HG03575 (cell line): Measurements from ENCODE around the gene PLCL1.

ENCODE experiments used
- ATAC-seq: cut with Tn5 transposase; IDR thresholded peaks from one replicate; pipeline ENCODE4 v1.9.1; 2021; ENCODE audit not compliant: unreplicated experiment, insufficient number of reproducible peaks, low FRiP score; ENCODE audit errors: extremely low read depth

The PLCL1 gene

GRCh38 chr2:197847651-197848401 is 43.4 kb downstream of the PLCL1 start:
- no peak for ATAC-seq

DNA sequence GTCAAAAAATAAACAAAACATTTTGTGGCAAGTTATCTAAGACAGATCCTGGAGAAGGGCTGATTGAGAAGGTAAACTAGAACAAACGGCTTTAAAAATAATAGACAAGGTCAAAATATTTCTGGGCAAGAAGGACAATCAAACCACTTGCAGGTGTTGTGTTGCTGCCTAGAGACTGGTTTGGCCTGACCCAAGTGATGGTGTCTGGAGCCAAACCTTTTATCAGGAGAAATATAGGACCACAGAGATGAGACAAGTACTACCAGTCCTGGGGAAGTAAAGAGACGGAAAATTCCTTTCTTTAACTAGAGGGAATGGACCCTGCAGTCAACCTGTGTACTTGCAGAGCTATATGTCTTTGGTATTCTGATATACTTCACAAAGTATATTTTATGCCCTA is 44.2 kb downstream of the PLCL1 start:
- no peak for ATAC-seq

- no peak for ATAC-seq
Measured at GRCh38 chr2:197850882-197851450, 46.6 kb downstream of the PLCL1 start.

- ATAC-seq: no peak
Measured at GRCh38 chr2:197851451-197851850, 47.1 kb downstream of the PLCL1 start.

- no peak for ATAC-seq
Measured at GRCh38 chr2:197852108-197852507, 47.7 kb downstream of the PLCL1 start.

DNA sequence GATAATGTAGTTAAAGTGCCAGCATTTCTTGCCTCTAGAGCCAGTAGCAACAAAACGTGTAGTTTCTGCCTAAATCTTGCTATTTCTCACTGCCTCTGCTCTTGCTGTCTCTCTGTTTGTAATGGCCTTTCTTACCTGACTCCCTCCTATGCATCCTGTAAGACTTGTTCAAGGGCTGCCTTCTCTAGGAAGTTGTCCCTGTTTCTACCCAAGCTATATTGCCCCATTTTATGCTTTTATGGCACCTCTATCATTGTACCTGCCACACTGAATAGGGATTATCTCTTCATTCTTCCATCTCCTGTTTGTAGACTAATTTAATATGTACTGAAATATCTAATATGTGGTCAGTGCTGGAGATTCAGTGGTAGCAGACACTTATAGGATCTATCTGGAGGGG is 49.2 kb downstream of the PLCL1 start:
- no peak for ATAC-seq

GRCh38 chr2:197857476-197858107 is 53.2 kb downstream of the PLCL1 start:
- no peak for ATAC-seq

GRCh38 chr2:197858607-197859140 is 54.3 kb downstream of the PLCL1 start:
- ATAC-seq: no peak

DNA sequence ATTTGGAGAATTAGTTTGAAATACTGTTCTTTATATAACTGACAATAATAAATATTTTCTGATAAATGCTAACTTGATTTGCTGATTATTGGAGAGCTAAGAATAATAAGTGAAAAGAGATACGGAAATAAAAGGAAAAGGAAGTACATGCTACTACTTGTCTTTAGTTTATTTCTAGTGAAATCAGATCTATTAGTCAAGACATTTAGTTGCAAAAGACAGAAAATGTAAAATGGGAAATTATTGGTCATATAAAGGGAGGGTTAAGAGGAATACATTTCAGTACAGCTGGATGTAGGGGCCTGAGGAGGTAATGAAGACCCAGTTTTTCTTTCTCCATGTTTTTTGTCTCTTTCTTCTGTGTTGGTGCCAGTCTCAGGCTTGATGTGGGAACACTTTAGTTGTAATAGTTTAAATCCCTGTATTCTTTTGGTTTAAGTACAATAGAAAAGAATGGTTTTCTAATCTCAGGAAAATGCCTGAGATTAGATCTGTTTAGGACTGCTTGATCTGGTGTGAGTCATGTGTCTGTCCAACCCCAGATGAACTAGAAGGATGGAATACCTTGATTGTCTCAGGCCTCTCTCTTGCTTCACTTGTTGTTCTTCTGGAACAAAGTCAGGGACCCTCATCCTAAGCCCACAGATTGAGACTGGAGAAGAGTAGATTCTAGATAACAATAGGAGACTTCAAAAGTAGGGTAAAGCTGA is 58.0 kb downstream of the PLCL1 start:
- ATAC-seq: no peak

DNA sequence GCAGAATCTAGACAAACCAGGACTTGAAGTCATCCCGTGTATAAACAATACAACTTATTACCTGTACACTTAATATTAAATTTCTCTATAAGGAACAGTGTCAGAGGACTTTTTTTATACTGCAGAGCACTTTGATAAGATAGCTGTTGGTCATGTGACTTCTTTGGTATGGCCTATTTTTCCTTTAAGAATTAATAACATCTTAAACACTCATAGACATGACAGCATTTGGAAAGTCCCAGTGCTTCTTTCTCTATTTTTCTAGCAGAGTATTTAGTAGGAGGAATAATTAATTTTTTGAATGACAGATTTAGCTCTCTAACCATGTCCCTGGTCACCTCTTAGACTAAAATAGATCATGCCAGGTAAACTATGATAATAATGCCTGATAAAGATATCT is 59.4 kb downstream of the PLCL1 start:
- ATAC-seq: no peak

GRCh38 chr2:197866455-197866854 is 62.1 kb downstream of the PLCL1 start:
- ATAC-seq: no peak

DNA sequence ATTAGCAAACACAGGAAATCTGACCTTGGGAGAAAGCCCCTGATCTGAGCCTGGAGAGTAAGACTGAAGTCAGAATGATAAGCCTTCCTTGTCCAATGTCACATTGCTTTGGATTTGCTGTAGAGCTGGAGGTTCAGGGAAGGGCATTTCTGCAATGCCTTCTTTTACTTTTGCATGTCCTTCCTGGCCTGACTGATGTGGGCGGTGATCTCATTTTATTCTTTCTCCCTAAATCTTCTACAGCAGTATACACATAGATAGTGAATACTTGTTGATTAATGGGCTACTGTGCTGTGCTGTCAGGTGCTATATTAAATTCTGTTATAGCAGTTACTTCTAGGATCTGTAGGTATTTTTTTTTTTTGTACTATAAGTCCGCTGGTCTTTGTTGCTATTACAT is 62.6 kb downstream of the PLCL1 start:
- ATAC-seq: no peak

DNA sequence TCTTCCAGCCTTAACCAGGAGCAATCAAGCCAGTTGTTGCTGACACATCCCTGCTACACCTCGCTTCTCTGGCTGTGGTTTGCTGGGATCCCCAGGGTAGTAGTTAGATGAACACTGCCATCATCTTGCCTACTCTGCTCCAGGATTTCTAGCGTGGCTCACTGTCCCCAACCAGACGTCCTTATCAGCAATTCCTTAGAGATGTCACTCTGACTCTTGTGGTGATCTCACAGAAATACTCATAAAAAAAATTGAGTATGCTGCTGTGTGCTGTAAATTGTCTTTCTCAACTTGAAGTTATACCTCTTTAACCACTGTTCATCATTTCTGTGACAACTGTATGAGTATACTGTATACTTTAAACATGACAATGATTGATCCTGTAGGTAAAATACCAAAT is 63.2 kb downstream of the PLCL1 start:
- ATAC-seq: no peak

DNA sequence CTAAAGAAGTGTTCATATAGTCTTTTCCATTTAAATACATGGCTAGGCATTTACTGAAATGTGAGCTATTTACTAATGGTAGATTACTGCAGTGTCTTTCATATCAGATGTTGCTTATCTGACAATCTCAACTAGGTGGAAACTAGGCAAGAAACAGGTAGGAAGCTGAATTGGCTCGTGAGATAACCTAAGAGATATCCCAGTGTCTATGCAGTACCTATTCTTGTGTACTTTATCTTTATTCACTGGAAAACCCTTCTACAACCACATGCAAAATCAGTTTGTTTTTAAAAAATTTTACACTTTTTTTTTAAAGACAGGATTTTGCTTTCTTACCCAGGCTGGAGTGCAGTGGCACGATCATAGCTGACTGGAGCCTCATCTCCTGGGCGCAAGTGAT is 63.8 kb downstream of the PLCL1 start:
- no peak for ATAC-seq

DNA sequence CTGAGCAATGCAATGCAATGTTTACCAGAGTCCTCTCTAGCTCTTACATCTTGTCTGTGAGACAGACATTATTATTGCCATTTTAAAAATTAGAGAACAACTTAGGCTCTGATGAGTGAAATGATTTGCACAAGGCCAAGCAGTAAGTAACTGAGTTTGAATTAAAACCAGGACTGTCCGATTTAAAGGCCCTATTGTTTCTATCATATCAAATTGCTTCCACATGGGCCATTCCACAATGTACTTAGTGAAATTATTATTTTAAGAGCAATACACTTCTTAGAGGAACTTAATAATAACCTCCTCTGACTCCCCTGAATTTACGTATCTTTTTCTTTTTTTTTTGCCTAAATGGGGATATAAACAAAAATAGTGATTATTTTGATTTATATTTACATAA is 64.6 kb downstream of the PLCL1 start:
- ATAC-seq: no peak

DNA sequence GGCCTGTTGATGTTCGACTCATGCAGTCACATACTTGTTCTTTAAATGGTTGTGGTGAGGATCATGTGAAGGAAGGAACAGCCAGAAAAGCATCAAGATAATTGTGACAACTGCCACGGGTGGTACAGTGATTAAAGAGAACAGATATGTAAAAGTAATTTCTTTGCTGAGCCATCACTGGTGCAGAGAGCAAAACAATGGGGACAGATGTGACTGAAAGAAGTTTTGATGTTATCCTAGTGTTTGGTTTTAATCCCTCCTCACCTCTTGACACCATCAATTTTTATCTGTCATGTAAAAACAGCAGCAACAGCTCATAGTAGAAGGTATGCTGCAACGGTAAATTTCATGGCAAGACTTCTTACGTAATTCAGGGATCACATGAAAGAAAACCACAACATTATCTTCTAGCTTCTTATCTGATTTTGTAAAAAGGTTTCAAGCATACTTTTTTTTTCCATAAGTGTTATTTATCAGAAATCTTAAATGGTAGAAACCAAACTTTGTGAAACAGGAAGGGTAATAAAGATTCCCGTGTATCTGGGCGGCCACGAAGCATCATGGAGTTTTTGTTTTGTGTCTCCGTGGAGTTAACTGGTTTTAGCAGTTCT is 65.2 kb downstream of the PLCL1 start:
- no peak for ATAC-seq

DNA sequence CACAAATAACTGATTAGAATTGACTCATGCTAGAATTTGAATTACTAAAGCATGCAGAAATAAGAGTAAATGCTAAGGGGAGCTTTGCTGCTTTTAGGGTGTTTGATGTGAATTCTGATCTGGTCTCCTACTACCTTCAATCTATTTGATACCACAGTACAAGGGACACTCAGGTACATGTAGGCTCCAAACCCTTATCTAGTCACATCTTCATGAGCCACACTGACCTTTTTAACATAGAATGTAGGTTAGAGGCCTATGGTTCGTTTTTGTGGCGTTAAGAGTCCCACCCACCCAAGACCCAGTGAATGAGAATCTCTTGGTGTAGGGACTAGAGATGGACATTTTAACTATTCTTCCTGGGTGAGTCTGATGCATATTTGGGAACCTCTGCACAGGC is 65.7 kb downstream of the PLCL1 start:
- no peak for ATAC-seq

- ATAC-seq: no peak
Measured at GRCh38 chr2:197871780-197872456, 67.5 kb downstream of the PLCL1 start.

GRCh38 chr2:197873293-197873701 is 68.9 kb downstream of the PLCL1 start:
- ATAC-seq: no peak
